Right cardiac atrium (tissue), 5 donors: ENCODE data around the gene PCSK7. TPM values are rescaled to one million over a fixed set of nuclear protein-coding genes. Genes with fewer than 3 reads are reported as not detected.

ENCODE experiments used
- ATAC-seq, 2 donors: fragments of 200-7000 bp; cut with Tn5 transposase; one replicate each; pipeline versions ENCODE4 v1.8.0 to v1.9.1; 2020; ENCODE audit warnings: moderate library complexity in 2 of 2, mild to moderate bottlenecking in 1 of 2
- DNase-seq, 3 donors: peaks; one replicate each; pipeline ENCODE4 v3.0.0-alpha.2; 2020
- H3K27ac ChIP-seq: one replicate; pipeline ENCODE4 v1.5.1; 2013; ENCODE audit warnings: mild to moderate bottlenecking, low read length, control low read depth, moderate library complexity
- H3K27me3 ChIP-seq: one replicate; pipeline ENCODE4 v1.6.1; 2013; ENCODE audit not compliant: control insufficient read depth, insufficient read depth
- H3K4me1 ChIP-seq: one replicate; pipeline ENCODE4 v1.6.1; 2013; ENCODE audit warnings: low read length; ENCODE audit not compliant: control insufficient read depth, insufficient read depth
- H3K4me3 ChIP-seq: one replicate; pipeline ENCODE4 v1.5.1; 2013; ENCODE audit warnings: low read length, control low read depth
- H3K9me3 ChIP-seq: one replicate; pipeline ENCODE4 v1.6.1; 2013; ENCODE audit warnings: low read length; ENCODE audit not compliant: control insufficient read depth
- WGBS: extraction: QIAGEN DNeasy Blood & Tissue Kit; methylation state at CpG from one replicate; pipeline ENCODE4 v1.1.7; 2013; 5-methylcytosine and 5-hydroxymethylcytosine counted together
- intact Hi-C, 4 donors: fragments of 100-400 bp; cut with DNase I; formaldehyde crosslinking; loops; one replicate each; pipeline versions ENCODE4 v1.11.0 to v1.14.0; 2022 to 2023
- polyA plus RNA-seq: library from polyadenylated mRNA; stranded (reverse); fragments of 200-250 nt; gene quantifications from one replicate; pipeline ENCODE4 v1.2.3, GENCODE V29; 2013
- total RNA-seq, 4 donors: library from RNA; stranded (reverse); fragmentation: NEBNext Ultra II Directional; extraction: Animal tissue kit (Norgen Biotek cat#: 25700); gene quantifications; one replicate each; pipeline ENCODE4 v1.2.1, GENCODE V29; 2021
- donor health status: healthy with polysubstance abuse.
- donor health status: DM: no; HTN: yes; CAD: no.
- donor health status: DM: no; HTN: no; CAD: no.
- donor health status: DM: no; HTN: yes; CAD: no; lungs with severe emphysema.
- donor health status: DM: yes; HTN: yes; CAD: no.

PCSK7 gene
- total and polyA plus RNA-seq, 5 donors = 25.7 to 39.2 (median 29.2) TPM

- intact Hi-C loops = loop anchor here (5.0 to 10.0 kb wide), 3 partner anchors 37 to 429 kb away; partner anchors contain the start of gene APOA5 (in 3 of the 4)
- Histone ChIP-seq H3K4me3 (no peak overlapping the region), H3K4me1 (peaks cover 24% of the 10 kb centered on the region), H3K27ac (no peak overlapping the region), H3K27me3 (no peaks in the 10 kb centered on the region), H3K9me3 (no peaks in the 10 kb centered on the region)
- WGBS = 70% methylated on average over 17 of the region's 17 CpGs
- DNase-seq = peak in 1 of 3 donors; percentile 27
- peak in 1 of 2 donors; percentile 31 for ATAC-seq
These were observed 7.9 kb downstream of the PCSK7 start for GRCh38 chr11:117223741-117224689.

GRCh38 chr11:117222991-117223740 is 8.7 kb downstream of the PCSK7 start:
- no peak overlapping the region for H3K27ac ChIP-seq
- intact Hi-C loops = loop anchor here (5.0 to 10.0 kb wide), 3 partner anchors 36 to 428 kb away; partner anchors contain the start of gene APOA5 (in 3 of the 4)
- no peak overlapping the region for H3K4me3 ChIP-seq
- no peak for ATAC-seq
- DNase-seq = peak in 1 of 3 donors; percentile 19
- peaks cover 27% of the 10 kb centered on the region for H3K4me1 ChIP-seq
- WGBS = 89% methylated on average over 14 of the region's 14 CpGs
- H3K27me3 ChIP-seq = no peaks in the 10 kb centered on the region
- H3K9me3 ChIP-seq = no peaks in the 10 kb centered on the region

GRCh38 chr11:117221775-117222517 is 9.9 kb downstream of the PCSK7 start:
- Histone ChIP-seq H3K4me1 (peaks cover 34% of the 10 kb centered on the region), H3K4me3 (no peak overlapping the region), H3K27me3 (no peaks in the 10 kb centered on the region), H3K27ac (peak overlapping the region; percentile 99), H3K9me3 (no peaks in the 10 kb centered on the region)
- 32% methylated on average over 7 of the region's 7 CpGs for WGBS
- intact Hi-C loops = loop anchor here (5.0 to 10.0 kb wide), 3 partner anchors 35 to 427 kb away; partner anchors contain the start of gene APOA5 (in 3 of the 4)
- ATAC-seq (peak; percentile 53 to 77), DNase-seq (peak; percentile 83 to 91 (median 88))

- H3K27ac ChIP-seq = peak overlapping the region; percentile 99
- H3K4me1 ChIP-seq = peaks cover 34% of the 10 kb centered on the region
- WGBS = 25% methylated on average over 7 of the region's 7 CpGs
- no peaks in the 10 kb centered on the region for H3K9me3 ChIP-seq
- H3K4me3 ChIP-seq = no peak overlapping the region
- no peaks in the 10 kb centered on the region for H3K27me3 ChIP-seq
- intact Hi-C loops = loop anchor here (5.0 to 10.0 kb wide), 3 partner anchors 34 to 426 kb away; partner anchors contain the start of gene APOA5 (in 3 of the 4)
- DNase-seq = peak; percentile 72 to 86 (median 82)
- ATAC-seq = peak; percentile 18 to 45
These were observed 10.7 kb downstream of the PCSK7 start for GRCh38 chr11:117220999-117221774.

GRCh38 chr11:117220568-117220967 is 11.3 kb downstream of the PCSK7 start:
- intact Hi-C loops = loop anchor here (5.0 to 10.0 kb wide), 3 partner anchors 33 to 426 kb away; partner anchors contain the start of gene APOA5 (in 3 of the 4)
- ATAC-seq (peak; percentile 62 to 77), DNase-seq (peak; percentile 91 to 96 (median 93))
- Histone ChIP-seq H3K4me1 (peaks cover 34% of the 10 kb centered on the region), H3K27ac (peak overlapping the region; percentile 99), H3K27me3 (no peaks in the 10 kb centered on the region), H3K4me3 (no peak overlapping the region), H3K9me3 (no peaks in the 10 kb centered on the region)
- 24% methylated on average over 9 of the region's 9 CpGs for WGBS

- no peak overlapping the region for H3K4me3 ChIP-seq
- no peaks in the 10 kb centered on the region for H3K27me3 ChIP-seq
- DNase-seq = no peak
- intact Hi-C loops = loop anchor here (5.0 to 10.0 kb wide), 4 partner anchors 33 to 425 kb away; partner anchors contain the start of gene APOA5 (in 3 of the 4)
- ATAC-seq = peak in 1 of 2 donors; percentile 3
- peaks cover 34% of the 10 kb centered on the region for H3K4me1 ChIP-seq
- H3K27ac ChIP-seq = peak overlapping the region; percentile 99
- WGBS = 72% methylated on average over 4 of the region's 4 CpGs
- H3K9me3 ChIP-seq = no peaks in the 10 kb centered on the region
These were observed 11.9 kb downstream of the PCSK7 start for GRCh38 chr11:117219995-117220394.

GRCh38 chr11:117219455-117219854 is 12.4 kb downstream of the PCSK7 start:
- ATAC-seq (no peak), DNase-seq (peak in 2 of 3 donors; percentile 55 to 64)
- Histone ChIP-seq H3K4me1 (peaks cover 34% of the 10 kb centered on the region), H3K4me3 (no peak overlapping the region), H3K27me3 (no peaks in the 10 kb centered on the region), H3K9me3 (no peaks in the 10 kb centered on the region), H3K27ac (peak overlapping the region; percentile 81)
- intact Hi-C loops = loop anchor here in 1 of 4 donors (5.0 kb wide), 1 partner anchor 37 kb away; no protein-coding TSS in a partner anchor
- 80% methylated on average over 8 of the region's 8 CpGs for WGBS

- ATAC-seq = no peak
- 79% methylated on average over 9 of the region's 9 CpGs for WGBS
- H3K4me1 ChIP-seq = peaks cover 34% of the 10 kb centered on the region
- no peaks in the 10 kb centered on the region for H3K27me3 ChIP-seq
- DNase-seq = peak; percentile 51 to 69 (median 60)
- no peaks in the 10 kb centered on the region for H3K9me3 ChIP-seq
- peak overlapping the region; percentile 81 for H3K27ac ChIP-seq
- H3K4me3 ChIP-seq = no peak overlapping the region
- intact Hi-C loops = loop anchor here in 1 of 4 donors (5.0 kb wide), 1 partner anchor 37 kb away; no protein-coding TSS in a partner anchor
These were observed 12.9 kb downstream of the PCSK7 start for GRCh38 chr11:117219001-117219400.

GRCh38 chr11:117218133-117218915 is 13.5 kb downstream of the PCSK7 start:
- WGBS = 40% methylated on average over 15 of the region's 15 CpGs
- peak; percentile 11 to 54 for ATAC-seq

More at GRCh38 chr11:117218133-117218915, 13.5 kb downstream of the PCSK7 start:
- H3K27me3 ChIP-seq = no peaks in the 10 kb centered on the region
- H3K27ac ChIP-seq = peak overlapping the region; percentile 85
- peak; percentile 71 to 77 (median 74) for DNase-seq
- H3K9me3 ChIP-seq = no peaks in the 10 kb centered on the region
- intact Hi-C loops = loop anchor here in 1 of 4 donors (5.0 kb wide), 1 partner anchor 36 kb away; no protein-coding TSS in a partner anchor
- H3K4me1 ChIP-seq = peaks cover 34% of the 10 kb centered on the region
- H3K4me3 ChIP-seq = no peak overlapping the region
